IPS-18a (cell line): Measurements from ENCODE around the gene GPR151.

Source experiments
- H3K27ac ChIP-seq: one replicate; pipeline ENCODE4 v1.5.1; 2013; ENCODE audit warnings: low read length
- H3K27me3 ChIP-seq: one replicate; pipeline ENCODE4 v1.6.1; 2013; ENCODE audit warnings: mild to moderate bottlenecking, low read length; ENCODE audit not compliant: control insufficient read depth, insufficient read depth
- H3K36me3 ChIP-seq: one replicate; pipeline ENCODE4 v1.6.1; 2013; ENCODE audit warnings: low read depth, low read length; ENCODE audit not compliant: control insufficient read depth
- H3K4me1 ChIP-seq: one replicate; pipeline ENCODE4 v1.6.1; 2013; ENCODE audit warnings: low read depth, low read length; ENCODE audit not compliant: control insufficient read depth
- H3K4me3 ChIP-seq: one replicate; pipeline ENCODE4 v1.5.1; 2013; ENCODE audit warnings: low read length
- H3K9ac ChIP-seq: one replicate; pipeline ENCODE4 v1.6.1; 2013; ENCODE audit warnings: mild to moderate bottlenecking, low read length, moderate library complexity
- H3K9me3 ChIP-seq: one replicate; pipeline ENCODE4 v1.6.1; 2013; ENCODE audit warnings: low read depth, low read length; ENCODE audit not compliant: control insufficient read depth

GPR151 gene

GRCh38 chr5:146540414-146540813 lies 24.4 kb upstream of the GPR151 start:
- Histone ChIP-seq H3K4me3 (no peak overlapping the region), H3K36me3 (no peaks in the 10 kb centered on the region), H3K9ac (no peak overlapping the region), H3K27me3 (no peaks in the 10 kb centered on the region), H3K4me1 (no peaks in the 10 kb centered on the region), H3K27ac (no peak overlapping the region), H3K9me3 (no peaks in the 10 kb centered on the region)

- H3K9me3 ChIP-seq, result no peaks in the 10 kb centered on the region
- no peak overlapping the region for H3K27ac ChIP-seq
- no peaks in the 10 kb centered on the region for H3K4me1 ChIP-seq
- H3K9ac ChIP-seq, result no peak overlapping the region
- no peaks in the 10 kb centered on the region for H3K27me3 ChIP-seq
- H3K4me3 ChIP-seq, result no peak overlapping the region
- H3K36me3 ChIP-seq, result no peaks in the 10 kb centered on the region
These were observed 24.0 kb upstream of the GPR151 start for GRCh38 chr5:146539973-146540372.

GRCh38 chr5:146538432-146538831 lies 22.4 kb upstream of the GPR151 start:
- no peaks in the 10 kb centered on the region for H3K36me3 ChIP-seq
- no peaks in the 10 kb centered on the region for H3K9me3 ChIP-seq
- H3K9ac ChIP-seq, result no peak overlapping the region
- no peaks in the 10 kb centered on the region for H3K27me3 ChIP-seq
- peaks cover 6% of the 10 kb centered on the region for H3K4me1 ChIP-seq
- H3K27ac ChIP-seq, result no peak overlapping the region
- no peak overlapping the region for H3K4me3 ChIP-seq

DNA sequence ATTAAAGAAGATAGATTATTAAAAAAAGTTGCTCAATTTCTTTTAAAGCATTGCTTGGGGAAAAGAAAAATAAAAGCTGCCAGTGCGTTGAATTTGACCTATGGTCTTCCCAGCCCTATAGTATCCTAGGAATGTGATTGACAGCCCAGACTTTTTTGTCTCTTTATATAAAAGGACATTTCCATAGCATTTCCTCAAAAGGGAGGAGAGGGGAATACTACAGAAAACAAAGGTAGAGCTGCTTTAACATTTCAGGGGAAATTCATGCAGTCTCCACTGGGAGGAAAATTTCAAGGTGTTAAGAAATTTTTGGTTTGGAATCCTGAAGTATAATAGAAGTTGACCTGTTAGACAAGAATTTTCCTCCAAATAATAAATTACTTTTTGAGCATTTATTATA lies 17.9 kb upstream of the GPR151 start:
- Histone ChIP-seq H3K9me3 (no peaks in the 10 kb centered on the region), H3K4me1 (peaks cover 6% of the 10 kb centered on the region), H3K4me3 (no peak overlapping the region), H3K36me3 (no peaks in the 10 kb centered on the region), H3K27ac (no peak overlapping the region), H3K27me3 (no peaks in the 10 kb centered on the region), H3K9ac (no peak overlapping the region)

GRCh38 chr5:146533260-146533857 lies 17.4 kb upstream of the GPR151 start:
- Histone ChIP-seq H3K36me3 (no peaks in the 10 kb centered on the region), H3K27me3 (no peaks in the 10 kb centered on the region), H3K9ac (no peak overlapping the region), H3K27ac (no peak overlapping the region), H3K9me3 (no peaks in the 10 kb centered on the region), H3K4me1 (peaks cover 6% of the 10 kb centered on the region), H3K4me3 (no peak overlapping the region)

DNA sequence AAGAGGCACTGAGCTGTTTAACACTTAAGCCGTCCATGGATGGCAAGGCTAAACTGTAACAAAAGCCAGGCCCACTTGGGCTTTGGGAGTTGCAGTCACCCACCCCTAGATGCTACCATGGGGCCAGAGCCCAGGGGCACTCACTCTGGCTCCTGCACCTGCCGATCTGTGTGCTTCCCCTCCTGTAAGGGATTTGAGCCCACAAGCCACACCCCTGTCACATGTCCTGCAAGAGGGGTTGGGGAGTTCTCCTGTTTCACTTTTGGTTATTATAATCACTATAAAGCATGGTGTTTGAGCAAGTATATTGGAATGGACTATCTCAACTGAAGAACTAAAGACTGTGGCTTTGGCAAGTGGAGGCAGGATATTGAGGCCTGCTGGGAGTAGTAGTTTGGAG lies 14.0 kb upstream of the GPR151 start:
- no peak overlapping the region for H3K27ac ChIP-seq
- H3K36me3 ChIP-seq, result no peaks in the 10 kb centered on the region
- peaks cover 6% of the 10 kb centered on the region for H3K4me1 ChIP-seq
- H3K9me3 ChIP-seq, result no peaks in the 10 kb centered on the region
- no peaks in the 10 kb centered on the region for H3K27me3 ChIP-seq
- no peak overlapping the region for H3K4me3 ChIP-seq
- no peak overlapping the region for H3K9ac ChIP-seq

DNA sequence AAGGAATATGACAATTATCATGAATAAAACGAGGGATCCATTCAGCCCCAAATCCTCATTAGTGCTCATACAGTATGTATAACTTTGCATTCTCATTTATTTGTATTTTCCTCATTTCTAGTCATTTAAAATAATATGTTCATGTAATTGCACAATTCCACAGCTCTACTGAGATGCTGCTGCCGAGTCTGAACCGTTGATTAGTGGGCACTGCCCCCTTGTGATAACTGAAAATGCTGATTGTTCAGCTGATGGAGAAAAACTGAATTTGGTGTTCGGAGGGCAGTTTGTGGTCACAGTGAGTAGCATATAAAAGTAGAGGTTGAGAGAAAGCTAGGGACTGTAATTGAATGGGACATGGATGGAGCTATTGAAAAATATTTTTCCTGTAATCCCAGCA lies 12.2 kb upstream of the GPR151 start:
- Histone ChIP-seq H3K27me3 (no peaks in the 10 kb centered on the region), H3K4me1 (no peaks in the 10 kb centered on the region), H3K9me3 (no peaks in the 10 kb centered on the region), H3K36me3 (no peaks in the 10 kb centered on the region), H3K9ac (no peak overlapping the region), H3K27ac (no peak overlapping the region), H3K4me3 (no peak overlapping the region)

GRCh38 chr5:146527785-146528184 lies 11.8 kb upstream of the GPR151 start:
- no peaks in the 10 kb centered on the region for H3K4me1 ChIP-seq
- no peak overlapping the region for H3K4me3 ChIP-seq
- no peak overlapping the region for H3K9ac ChIP-seq
- no peaks in the 10 kb centered on the region for H3K36me3 ChIP-seq
- H3K9me3 ChIP-seq, result no peaks in the 10 kb centered on the region
- no peaks in the 10 kb centered on the region for H3K27me3 ChIP-seq
- H3K27ac ChIP-seq, result no peak overlapping the region

GRCh38 chr5:146523698-146524097 lies 7.7 kb upstream of the GPR151 start:
- H3K9ac ChIP-seq, result no peak overlapping the region
- no peaks in the 10 kb centered on the region for H3K36me3 ChIP-seq
- no peaks in the 10 kb centered on the region for H3K27me3 ChIP-seq
- no peak overlapping the region for H3K4me3 ChIP-seq
- H3K4me1 ChIP-seq, result no peaks in the 10 kb centered on the region
- H3K27ac ChIP-seq, result no peak overlapping the region
- no peaks in the 10 kb centered on the region for H3K9me3 ChIP-seq

DNA sequence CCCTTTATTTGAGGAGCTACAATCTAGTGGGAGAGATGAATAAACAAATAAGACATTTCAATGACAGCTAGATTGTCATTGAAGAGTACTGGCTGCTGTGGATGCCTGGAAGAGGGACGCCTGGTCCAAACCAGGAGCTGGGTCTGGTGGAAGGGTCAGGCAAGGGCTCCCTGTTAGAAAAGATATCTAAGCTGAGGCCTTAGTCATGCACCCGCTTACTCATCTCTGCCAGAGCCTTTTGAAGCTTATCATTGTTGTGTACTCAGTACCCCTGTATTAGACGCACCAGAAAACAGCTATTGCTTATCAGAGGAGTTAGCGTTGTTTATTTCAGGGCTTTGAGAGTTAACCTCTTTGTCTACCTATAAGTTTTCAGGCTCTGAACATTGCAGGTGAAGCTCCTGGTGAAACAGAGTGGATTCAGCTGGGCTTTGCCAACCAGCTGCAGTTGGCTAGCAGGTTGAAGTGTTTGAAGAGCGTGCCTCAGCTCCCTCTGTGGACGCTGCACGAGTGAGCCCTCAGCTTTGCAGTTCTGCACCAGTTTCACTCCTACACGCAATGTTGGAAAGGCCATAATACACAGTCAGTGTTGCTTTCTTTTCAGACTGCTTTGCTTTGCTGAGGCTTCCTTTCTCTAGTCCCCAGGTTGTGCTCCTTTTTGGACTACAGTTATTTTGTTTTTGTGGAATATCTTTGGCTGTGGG lies 5.6 kb upstream of the GPR151 start:
- Histone ChIP-seq H3K27me3 (no peaks in the 10 kb centered on the region), H3K36me3 (no peaks in the 10 kb centered on the region), H3K9ac (no peak overlapping the region), H3K9me3 (no peaks in the 10 kb centered on the region), H3K4me3 (no peak overlapping the region), H3K27ac (no peak overlapping the region), H3K4me1 (no peaks in the 10 kb centered on the region)

DNA sequence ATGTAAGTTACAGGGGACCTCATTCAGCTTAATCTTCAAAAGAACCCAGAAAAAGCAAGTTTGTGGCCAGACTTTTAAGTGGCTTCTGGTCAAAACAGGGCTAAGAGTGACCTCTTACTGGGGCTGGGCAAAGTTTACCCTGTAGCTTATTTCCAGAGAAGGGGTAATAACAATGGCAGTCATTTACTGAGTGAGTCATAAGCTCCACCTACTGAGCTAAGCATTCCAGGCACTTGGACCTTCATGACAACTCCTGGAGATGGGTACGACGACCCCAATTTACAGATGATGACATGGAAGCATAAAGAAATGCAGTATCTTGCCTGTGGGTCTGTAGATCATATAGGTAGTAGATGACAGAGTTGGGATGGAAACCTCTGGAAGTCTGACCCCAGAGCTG lies 4.7 kb upstream of the GPR151 start:
- Histone ChIP-seq H3K9me3 (no peaks in the 10 kb centered on the region), H3K36me3 (no peaks in the 10 kb centered on the region), H3K9ac (no peak overlapping the region), H3K27me3 (no peaks in the 10 kb centered on the region), H3K27ac (no peak overlapping the region), H3K4me3 (no peak overlapping the region), H3K4me1 (peaks cover 6% of the 10 kb centered on the region)

- H3K27ac ChIP-seq, result no peak overlapping the region
- no peaks in the 10 kb centered on the region for H3K9me3 ChIP-seq
- H3K27me3 ChIP-seq, result no peaks in the 10 kb centered on the region
- peaks cover 6% of the 10 kb centered on the region for H3K4me1 ChIP-seq
- H3K4me3 ChIP-seq, result no peak overlapping the region
- no peaks in the 10 kb centered on the region for H3K36me3 ChIP-seq
- H3K9ac ChIP-seq, result no peak overlapping the region
These were observed 3.6 kb upstream of the GPR151 start for GRCh38 chr5:146519554-146519953.
